ENCODE data around the gene NEXN.

- no peak for TF ChIP-seq POLR2A (IDR thresholded peaks at IDR 0.05)
- no peak for TF ChIP-seq CTCF (IDR thresholded peaks at IDR 0.05)
Observed at GRCh38 chr1:77975907-77976306, 87.5 kb downstream of the NEXN start.

All from Peyer's patch (tissue), 4 donors.